Measurements from ENCODE around the gene EXOSC1. TPM values are rescaled to one million over a fixed set of nuclear protein-coding genes. Genes with fewer than 3 reads are reported as not detected.

The EXOSC1 gene
- total RNA-seq, 1 experiment from 2014 or later: 56.5 TPM

DNA sequence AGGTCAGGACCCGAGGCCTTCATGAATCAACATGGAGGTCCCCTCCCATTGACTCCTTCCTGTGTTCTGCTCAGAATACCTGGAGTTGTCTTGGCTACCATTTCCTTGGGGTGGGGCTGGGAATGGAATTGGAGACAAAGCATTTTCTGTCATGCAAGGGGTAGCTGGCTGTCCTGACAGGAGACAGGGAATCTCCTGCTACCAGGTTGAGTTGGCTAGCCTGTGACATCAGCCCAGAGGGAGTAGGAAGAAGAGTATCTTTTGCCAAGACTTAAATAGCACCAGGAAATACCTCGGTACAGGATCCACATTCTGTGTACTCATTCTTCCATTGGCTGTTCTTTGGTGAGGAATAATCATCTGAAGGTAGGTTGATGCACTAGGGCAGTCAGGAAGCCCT, 5.0 kb upstream of the EXOSC1 start:
- no TSS peak for BruUV-seq (replicated peaks)
- no peak for TF ChIP-seq CTCF (IDR thresholded peaks at IDR 0.05; ENCODE audit: unreplicated experiment)
- H3K27ac Mint-ChIP-seq (ENCODE audit: low read depth, unreplicated experiment): no peak overlapping the region
- peaks cover 13% of the 10 kb centered on the region for H3K4me1 Mint-ChIP-seq (ENCODE audit: insufficient read depth, unreplicated experiment)
- no peak for DNase-seq (ENCODE audit: unreplicated experiment)
- intact Hi-C loops (cut with micrococcal nuclease): no loop called here
- no peaks in the 10 kb centered on the region for H3K27me3 Mint-ChIP-seq (ENCODE audit: insufficient read depth, unreplicated experiment)
- ChIA-PET POLR2A (no interaction called here), CTCF (interaction anchor here (0.9 to 1.5 kb wide), 2 partner anchors 103 to 162 kb away, joined by 3 read pairs; no protein-coding TSS in a partner anchor)
- H3K9me3 Mint-ChIP-seq (ENCODE audit: unreplicated experiment): no peaks in the 10 kb centered on the region
- no peak overlapping the region for H3K4me3 Mint-ChIP-seq (ENCODE audit: unreplicated experiment)
- peaks cover 53% of the 10 kb centered on the region for H3K36me3 Mint-ChIP-seq (ENCODE audit: insufficient read depth, unreplicated experiment)

- H3K27ac Mint-ChIP-seq (ENCODE audit: low read depth, unreplicated experiment): peak overlapping the region; percentile 74
- H3K4me1 Mint-ChIP-seq (ENCODE audit: insufficient read depth, unreplicated experiment): peaks cover 19% of the 10 kb centered on the region
- TF ChIP-seq CTCF (IDR thresholded peaks at IDR 0.05; ENCODE audit: unreplicated experiment): no peak
- intact Hi-C loops (cut with micrococcal nuclease): loop anchor here (10.0 kb wide), 1 partner anchor 49 kb away; the partner anchor contains the start of genes MMS19 and UBTD1
- ChIA-PET POLR2A (interaction anchor here (0.6 to 3.7 kb wide), 16 partner anchors 8 to 292 kb away, joined by 3 to 34 read pairs (median 4); partner anchors contain the start of genes AVPI1, RRP12 and ZFYVE27), CTCF (interaction anchor here (0.5 to 2.1 kb wide), 5 partner anchors 19 to 139 kb away, joined by 3 to 9 read pairs (median 3); partner anchors contain the start of gene HOGA1)
- H3K4me3 Mint-ChIP-seq (ENCODE audit: unreplicated experiment): peak overlapping the region; percentile 99
- BruUV-seq (replicated peaks): no TSS peak
- H3K27me3 Mint-ChIP-seq (ENCODE audit: insufficient read depth, unreplicated experiment): no peaks in the 10 kb centered on the region
- DNase-seq (ENCODE audit: unreplicated experiment): no peak
- H3K36me3 Mint-ChIP-seq (ENCODE audit: insufficient read depth, unreplicated experiment): peaks cover 32% of the 10 kb centered on the region
- no peaks in the 10 kb centered on the region for H3K9me3 Mint-ChIP-seq (ENCODE audit: unreplicated experiment)
Observed at GRCh38 chr10:97445357-97445721, 467 bp downstream of the EXOSC1 start.

DNA sequence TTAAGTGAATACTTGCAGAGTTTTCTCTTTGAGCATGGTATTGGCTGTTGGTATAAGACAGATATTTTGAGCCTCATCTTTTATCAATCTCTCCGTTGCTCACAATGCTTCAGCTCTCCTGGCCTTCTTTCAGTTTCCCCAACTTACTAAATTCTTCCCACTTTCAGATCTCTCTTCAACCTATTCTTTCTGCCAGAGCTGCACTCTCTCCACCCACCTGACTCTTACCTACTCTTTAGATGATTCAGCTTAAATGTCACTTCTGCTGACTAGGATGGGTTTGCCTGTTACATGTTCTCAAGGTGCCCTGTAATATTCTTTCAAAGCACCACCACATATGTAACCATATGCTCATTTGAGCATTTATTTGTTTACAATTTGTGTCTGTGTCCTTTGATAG, 1.6 kb downstream of the EXOSC1 start:
- H3K36me3 Mint-ChIP-seq (ENCODE audit: insufficient read depth, unreplicated experiment): peaks cover 39% of the 10 kb centered on the region
- BruUV-seq (replicated peaks): no TSS peak
- ChIA-PET POLR2A (interaction anchor here (1.2 to 3.7 kb wide), 10 partner anchors 8 to 243 kb away, joined by 3 to 34 read pairs (median 6); partner anchors contain the start of genes AVPI1 and RRP12), CTCF (interaction anchor here (0.6 to 2.1 kb wide), 6 partner anchors 16 to 168 kb away, joined by 3 to 9 read pairs (median 4); no protein-coding TSS in a partner anchor)
- H3K9me3 Mint-ChIP-seq (ENCODE audit: unreplicated experiment): no peaks in the 10 kb centered on the region
- H3K4me1 Mint-ChIP-seq (ENCODE audit: insufficient read depth, unreplicated experiment): peaks cover 17% of the 10 kb centered on the region
- no peaks in the 10 kb centered on the region for H3K27me3 Mint-ChIP-seq (ENCODE audit: insufficient read depth, unreplicated experiment)
- peak overlapping the region; percentile 99 for H3K4me3 Mint-ChIP-seq (ENCODE audit: unreplicated experiment)
- H3K27ac Mint-ChIP-seq (ENCODE audit: low read depth, unreplicated experiment): no peak overlapping the region
- DNase-seq (ENCODE audit: unreplicated experiment): no peak
- intact Hi-C loops (cut with micrococcal nuclease): loop anchor here (10.0 kb wide), 1 partner anchor 51 kb away; the partner anchor contains the start of genes MMS19 and UBTD1
- no peak for TF ChIP-seq CTCF (IDR thresholded peaks at IDR 0.05; ENCODE audit: unreplicated experiment)

- Mint-ChIP-seq H3K4me1 (ENCODE audit: insufficient read depth, unreplicated experiment) (peaks cover 11% of the 10 kb centered on the region), H3K4me3 (ENCODE audit: unreplicated experiment) (no peak overlapping the region), H3K27ac (ENCODE audit: low read depth, unreplicated experiment) (no peak overlapping the region), H3K36me3 (ENCODE audit: insufficient read depth, unreplicated experiment) (peaks cover 59% of the 10 kb centered on the region), H3K27me3 (ENCODE audit: insufficient read depth, unreplicated experiment) (no peaks in the 10 kb centered on the region), H3K9me3 (ENCODE audit: unreplicated experiment) (no peaks in the 10 kb centered on the region)
- POLR2A ChIA-PET: interaction anchor here (1.1 to 3.7 kb wide), 2 partner anchors 14 to 31 kb away, joined by 5 to 34 read pairs; no protein-coding TSS in a partner anchor
- no peak for TF ChIP-seq CTCF (IDR thresholded peaks at IDR 0.05; ENCODE audit: unreplicated experiment)
- CTCF ChIA-PET: interaction anchor here (0.6 to 2.1 kb wide), 4 partner anchors 11 to 129 kb away, joined by 3 to 6 read pairs (median 4); no protein-coding TSS in a partner anchor
- DNase-seq (ENCODE audit: unreplicated experiment): no peak
- no TSS peak for BruUV-seq (replicated peaks)
- intact Hi-C loops (cut with micrococcal nuclease): loop anchor here (10.0 kb wide), 1 partner anchor 53 kb away; the partner anchor contains the start of genes MMS19 and UBTD1
Observed at GRCh38 chr10:97442277-97442676, 3.5 kb downstream of the EXOSC1 start.
